ENCODE measurements around the gene MED12L.

DNA sequence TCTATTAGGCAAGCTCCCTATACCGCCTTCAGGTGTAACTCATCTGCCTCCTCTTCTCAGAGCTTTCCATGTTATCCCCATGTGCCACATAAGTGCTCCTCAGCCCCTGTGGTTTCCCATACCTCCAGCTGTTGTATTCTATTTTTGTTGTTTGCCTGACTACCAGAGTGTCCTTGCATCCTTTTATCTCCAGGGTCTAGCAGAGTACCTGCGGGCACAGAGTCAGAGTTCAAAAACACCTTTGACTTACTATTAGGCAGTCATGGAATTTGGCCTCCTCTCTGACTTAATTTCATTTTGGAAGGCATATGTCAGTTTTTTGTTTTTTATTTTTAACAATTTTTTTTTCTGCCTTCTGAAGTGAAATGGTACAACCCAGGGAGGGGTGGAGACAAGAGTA, 224.1 kb downstream of the MED12L start:
- TF ChIP-seq, protein P1, sequence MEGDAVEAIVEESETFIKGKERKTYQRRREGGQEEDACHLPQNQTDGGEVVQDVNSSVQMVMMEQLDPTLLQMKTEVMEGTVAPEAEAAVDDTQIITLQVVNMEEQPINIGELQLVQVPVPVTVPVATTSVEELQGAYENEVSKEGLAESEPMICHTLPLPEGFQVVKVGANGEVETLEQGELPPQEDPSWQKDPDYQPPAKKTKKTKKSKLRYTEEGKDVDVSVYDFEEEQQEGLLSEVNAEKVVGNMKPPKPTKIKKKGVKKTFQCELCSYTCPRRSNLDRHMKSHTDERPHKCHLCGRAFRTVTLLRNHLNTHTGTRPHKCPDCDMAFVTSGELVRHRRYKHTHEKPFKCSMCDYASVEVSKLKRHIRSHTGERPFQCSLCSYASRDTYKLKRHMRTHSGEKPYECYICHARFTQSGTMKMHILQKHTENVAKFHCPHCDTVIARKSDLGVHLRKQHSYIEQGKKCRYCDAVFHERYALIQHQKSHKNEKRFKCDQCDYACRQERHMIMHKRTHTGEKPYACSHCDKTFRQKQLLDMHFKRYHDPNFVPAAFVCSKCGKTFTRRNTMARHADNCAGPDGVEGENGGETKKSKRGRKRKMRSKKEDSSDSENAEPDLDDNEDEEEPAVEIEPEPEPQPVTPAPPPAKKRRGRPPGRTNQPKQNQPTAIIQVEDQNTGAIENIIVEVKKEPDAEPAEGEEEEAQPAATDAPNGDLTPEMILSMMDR (IDR thresholded peaks at IDR 0.05), result no peak
- TF ChIP-seq POLR2A (IDR thresholded peaks at IDR 0.05), result no peak

Data from Peyer's patch (tissue), 4 donors.